ENCODE data around the gene MRPS23.
"Not testable (repeated sequence)": the region's sequence is repeated elsewhere in the genome, so short reads cannot be mapped to it uniquely, and the experiment has no call there.

MRPS23 gene

GRCh38 chr17:57864273-57864672 is 14.4 kb upstream of the MRPS23 start:
- no peak for DNase-seq (ENCODE audit: low read depth, low spot score)

DNA sequence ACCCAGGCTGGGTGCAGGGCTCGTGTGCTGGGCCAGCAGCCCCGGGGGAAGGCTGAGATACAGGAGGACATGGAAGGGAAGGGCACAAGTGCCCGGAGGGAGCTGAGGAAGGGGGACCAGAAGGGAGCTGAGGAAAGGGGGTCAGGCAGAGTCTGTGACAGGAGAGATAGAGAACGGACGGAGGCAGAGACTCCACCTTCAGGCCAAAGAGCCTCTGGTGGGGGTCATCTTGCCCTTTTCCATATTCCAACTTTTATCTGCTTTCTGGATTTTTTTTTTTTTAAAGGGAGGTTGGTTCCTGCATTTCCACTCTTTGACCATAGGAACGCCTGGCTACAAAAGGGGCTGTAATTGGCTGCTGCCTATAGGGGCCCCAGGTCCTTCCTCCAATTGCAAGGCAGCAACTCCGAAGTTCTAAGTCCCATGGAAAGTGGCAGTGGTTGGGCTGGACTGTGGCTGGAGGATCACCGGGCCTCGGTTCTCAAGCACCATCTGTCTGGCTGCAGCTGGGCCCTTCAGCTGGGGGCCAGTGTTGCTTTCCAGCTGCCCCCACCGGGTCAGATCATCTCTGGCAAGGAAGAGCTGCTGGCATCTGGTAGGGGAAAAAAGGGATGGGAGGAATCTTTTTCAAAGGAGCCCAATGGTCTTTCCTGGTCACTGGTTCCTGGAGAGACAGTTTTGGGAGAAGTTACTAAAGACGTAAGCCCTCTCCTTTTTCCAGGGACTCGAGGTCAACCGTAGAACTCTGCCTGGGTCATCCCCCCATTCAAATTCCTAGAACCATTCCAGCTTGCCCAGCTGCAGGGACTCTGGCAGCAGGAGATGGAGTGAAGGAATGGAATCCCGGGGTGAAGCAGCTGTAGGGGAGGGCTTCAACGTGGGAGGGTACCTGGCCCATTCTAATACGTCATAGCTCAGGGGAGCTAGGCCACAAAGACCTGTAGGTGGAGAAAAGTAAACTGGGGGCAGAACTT is 13.1 kb upstream of the MRPS23 start:
- DNase-seq (ENCODE audit: low read depth, low spot score), result no peak

GRCh38 chr17:57861790-57862693 is 12.2 kb upstream of the MRPS23 start:
- no peak for DNase-seq (ENCODE audit: low read depth, low spot score)

DNA sequence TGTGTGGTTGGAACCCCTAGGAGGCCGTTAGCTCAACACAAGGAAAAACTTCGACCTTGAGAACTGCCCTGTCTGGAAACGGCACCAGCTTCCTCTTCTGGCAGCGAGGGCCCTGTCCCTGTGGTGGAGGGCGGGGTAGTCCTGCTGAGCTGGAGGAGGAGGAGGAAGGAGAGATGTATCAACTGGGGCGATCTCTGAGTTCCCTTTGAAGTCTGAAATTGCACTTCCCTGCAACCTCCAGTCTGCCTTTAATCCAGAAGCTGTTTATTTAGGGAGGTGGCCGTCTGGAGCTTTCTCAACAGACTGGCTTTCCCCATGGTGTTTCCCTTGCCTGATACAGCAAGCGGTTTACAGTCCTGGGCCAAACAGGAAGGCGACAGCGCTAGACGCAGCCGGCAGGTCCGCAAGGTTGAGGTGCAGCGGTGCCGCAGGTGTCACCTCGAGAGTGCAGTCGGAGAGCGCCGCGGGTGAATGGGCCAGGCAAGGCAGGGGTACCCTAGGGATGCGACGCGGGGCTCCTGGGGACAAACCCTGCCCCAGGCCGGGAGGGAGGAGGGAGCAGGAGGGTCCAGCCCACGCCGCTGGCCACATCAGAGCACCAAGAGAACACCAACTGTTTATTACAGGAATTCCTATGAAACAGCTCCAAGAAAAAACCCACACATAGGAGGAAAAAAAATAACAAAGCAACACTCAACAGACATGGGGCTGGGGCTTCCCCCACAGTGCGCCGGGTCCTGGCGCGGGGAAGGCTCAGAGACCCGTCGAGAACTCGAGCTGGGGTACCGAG is 11.4 kb upstream of the MRPS23 start:
- DNase-seq (ENCODE audit: low read depth, low spot score), result no peak

DNA sequence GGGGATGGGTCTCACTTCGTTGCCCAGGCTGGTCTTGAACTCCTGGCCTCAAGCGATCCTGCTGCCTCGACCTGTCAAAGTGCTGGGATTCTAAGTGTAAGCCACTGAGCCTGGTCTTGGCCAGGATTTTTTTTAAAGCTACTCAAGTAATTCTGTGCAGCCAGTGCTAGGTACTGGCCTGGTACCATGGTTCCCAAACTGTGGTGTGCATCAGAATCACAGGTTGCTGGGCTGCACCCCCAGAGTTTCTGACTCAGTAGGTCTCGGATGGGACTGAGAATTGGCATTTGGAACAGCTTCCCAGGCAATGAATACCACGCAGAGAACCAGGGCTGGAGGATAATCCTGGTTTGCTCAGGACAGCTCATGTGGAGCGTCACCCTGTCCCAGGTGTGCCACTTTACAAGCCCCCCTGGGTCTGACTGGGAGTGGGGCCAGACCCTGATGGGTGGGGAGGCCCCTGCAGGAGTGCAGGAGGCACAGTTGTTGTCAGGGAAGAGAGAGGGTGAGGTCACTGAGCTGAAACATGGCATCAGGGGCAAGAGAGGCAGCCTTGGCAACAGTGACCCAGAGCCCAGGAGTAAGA is 10.7 kb upstream of the MRPS23 start:
- DNase-seq (ENCODE audit: low read depth, low spot score), result no peak

- no peak for DNase-seq (ENCODE audit: low read depth, low spot score)
Observed at GRCh38 chr17:57859601-57860413, 10.0 kb upstream of the MRPS23 start.

DNA sequence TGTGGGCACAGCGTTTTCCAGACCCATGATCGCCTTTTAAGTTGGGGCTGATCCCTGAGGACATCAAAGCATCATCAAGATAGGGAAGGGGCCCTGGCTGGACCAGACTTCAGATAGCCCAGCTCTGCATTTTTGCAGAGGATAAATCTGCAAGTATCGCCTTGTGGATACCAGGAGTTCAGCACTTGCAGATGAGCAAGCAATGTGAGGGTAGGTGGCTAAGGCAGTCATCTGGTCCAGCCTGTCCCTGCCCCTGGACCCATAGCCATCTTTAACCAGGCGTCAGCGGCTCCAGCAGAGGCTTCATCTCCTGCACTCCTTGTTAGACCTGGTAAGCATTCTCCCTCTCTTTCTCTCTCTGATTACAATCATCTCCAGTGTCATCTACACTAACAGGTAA is 9.0 kb upstream of the MRPS23 start:
- DNase-seq (ENCODE audit: low read depth, low spot score), result no peak

- no peak for DNase-seq (ENCODE audit: low read depth, low spot score)
Observed at GRCh38 chr17:57856792-57857620, 7.2 kb upstream of the MRPS23 start.

- DNase-seq (ENCODE audit: low read depth, low spot score), result no peak
Observed at GRCh38 chr17:57855391-57856035, 5.7 kb upstream of the MRPS23 start.

GRCh38 chr17:57853695-57854094 is 3.9 kb upstream of the MRPS23 start:
- no peak for DNase-seq (ENCODE audit: low read depth, low spot score)

DNA sequence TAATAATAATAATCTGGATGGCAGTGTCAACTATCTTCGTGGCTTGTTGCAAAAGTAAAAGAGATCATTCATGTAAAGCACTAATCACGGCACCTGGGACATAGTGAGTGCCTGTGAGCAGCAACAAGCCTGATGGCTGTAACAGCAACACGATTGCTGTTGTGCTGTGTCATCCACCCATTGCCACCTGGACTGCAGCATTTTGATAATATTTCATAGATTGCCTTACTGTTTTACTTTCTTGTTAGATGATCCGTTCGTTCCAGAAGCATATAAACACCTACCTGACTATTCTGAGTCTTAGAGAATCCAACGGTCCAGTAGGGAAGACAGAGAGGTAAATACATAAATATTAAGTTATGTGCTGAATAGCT is 3.1 kb upstream of the MRPS23 start:
- no peak for DNase-seq (ENCODE audit: low read depth, low spot score)

DNA sequence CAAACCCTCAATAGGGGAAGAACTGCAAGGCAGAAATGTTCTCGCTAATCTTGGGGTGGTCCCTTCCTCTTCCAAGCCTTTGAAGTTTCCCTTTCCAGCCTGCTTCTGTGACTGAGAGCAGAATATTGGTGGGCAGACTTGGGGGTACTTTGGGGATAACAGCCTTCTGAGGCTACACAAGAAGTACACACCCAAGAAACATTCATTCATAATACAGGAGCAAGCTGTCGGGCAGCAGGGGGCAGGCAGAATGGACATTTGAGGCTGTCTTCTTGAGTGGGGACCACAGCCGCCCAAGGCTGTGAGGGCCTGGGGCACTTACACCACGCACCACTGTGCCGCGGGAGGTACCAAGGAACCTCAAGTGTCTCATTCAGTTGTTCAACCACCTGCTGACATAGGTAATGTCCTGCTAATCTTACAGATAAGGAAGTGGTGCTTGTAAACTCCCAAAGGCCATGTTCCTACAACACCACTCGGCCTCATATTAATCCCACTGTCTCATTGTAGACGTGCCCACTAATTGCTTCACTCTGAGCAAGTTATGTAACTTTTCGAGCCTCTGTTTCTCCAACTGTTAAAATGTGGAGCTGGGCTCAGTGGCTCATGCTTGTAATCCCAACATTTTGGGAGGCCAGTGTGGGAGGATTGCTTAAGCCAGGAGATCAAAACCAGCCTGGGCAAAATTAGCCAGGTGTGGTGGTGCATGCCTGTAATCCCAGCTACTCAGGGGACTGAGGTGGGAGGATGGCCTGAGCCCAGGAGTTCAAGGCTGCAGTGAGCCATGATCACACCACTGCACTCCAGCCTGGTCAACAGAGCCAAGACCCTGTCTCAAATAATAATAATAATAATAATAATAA is 2.5 kb upstream of the MRPS23 start:
- no peak for DNase-seq (ENCODE audit: low read depth, low spot score)

DNA sequence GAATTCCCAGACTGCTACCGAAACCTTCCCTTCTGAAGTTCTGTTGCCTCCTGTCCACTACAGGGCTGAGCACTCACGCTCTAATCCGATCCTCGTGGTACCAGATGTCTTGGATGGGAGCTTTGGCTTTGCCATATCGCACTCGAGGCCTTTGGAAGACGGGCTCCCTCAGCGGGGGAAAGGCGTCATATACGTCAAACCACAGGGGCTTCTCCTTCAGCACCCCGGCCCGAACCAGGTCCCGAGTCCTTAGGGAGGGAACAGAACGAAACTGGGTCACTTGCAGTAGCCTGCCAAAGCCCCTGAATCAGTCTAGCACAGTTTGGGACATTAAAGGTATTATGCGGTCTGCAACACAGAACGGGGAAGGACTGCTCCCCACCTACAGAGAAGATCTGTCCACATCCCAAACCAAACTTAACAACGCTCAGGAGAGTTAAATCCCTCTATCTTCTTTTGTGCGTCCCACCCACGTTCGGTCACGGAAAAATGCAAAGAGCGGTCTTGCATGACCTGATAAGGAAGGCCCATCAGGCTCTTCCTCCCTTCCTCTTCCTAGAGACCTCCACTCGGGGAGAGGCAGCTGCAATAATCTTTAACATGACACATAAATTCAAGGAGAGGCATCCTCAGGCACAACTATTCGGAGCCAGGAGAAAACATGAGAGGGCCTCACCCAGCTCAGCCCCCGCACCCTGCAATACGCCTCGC is 526 bp downstream of the MRPS23 start:
- no peak for DNase-seq (ENCODE audit: low read depth, low spot score)

- DNase-seq (ENCODE audit: low read depth, low spot score), result not testable (repeated sequence)
Observed at GRCh38 chr17:57846056-57846945, 3.5 kb downstream of the MRPS23 start.

GRCh38 chr17:57842280-57842679 is 7.6 kb downstream of the MRPS23 start:
- no peak for DNase-seq (ENCODE audit: low read depth, low spot score)

DNA sequence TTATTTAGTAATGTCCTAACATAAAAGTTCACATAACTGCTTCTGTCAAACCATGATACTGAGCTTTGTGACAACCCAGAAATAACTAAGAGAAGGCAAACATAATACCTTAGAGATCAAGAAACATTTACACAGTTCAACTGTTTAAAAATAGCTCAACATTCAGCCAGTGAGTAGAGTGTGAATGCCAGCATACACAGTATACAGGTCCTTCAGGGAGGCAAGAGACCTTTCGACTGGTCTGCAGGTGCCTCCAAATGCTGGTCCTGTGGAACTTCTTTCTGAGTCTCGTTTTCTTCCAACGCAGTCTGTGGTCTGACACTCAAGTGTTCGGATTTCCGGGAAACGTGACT is 10.3 kb downstream of the MRPS23 start:
- no peak for DNase-seq (ENCODE audit: low read depth, low spot score)

Data from iPS DF 19.7 (cell line).